ENCODE data around the gene CLEC3B. TPM values are rescaled to one million over a fixed set of nuclear protein-coding genes. Genes with fewer than 3 reads are reported as not detected.

The CLEC3B gene
- total RNA-seq, 2 experiments from 2014 or later, result not detected

DNA sequence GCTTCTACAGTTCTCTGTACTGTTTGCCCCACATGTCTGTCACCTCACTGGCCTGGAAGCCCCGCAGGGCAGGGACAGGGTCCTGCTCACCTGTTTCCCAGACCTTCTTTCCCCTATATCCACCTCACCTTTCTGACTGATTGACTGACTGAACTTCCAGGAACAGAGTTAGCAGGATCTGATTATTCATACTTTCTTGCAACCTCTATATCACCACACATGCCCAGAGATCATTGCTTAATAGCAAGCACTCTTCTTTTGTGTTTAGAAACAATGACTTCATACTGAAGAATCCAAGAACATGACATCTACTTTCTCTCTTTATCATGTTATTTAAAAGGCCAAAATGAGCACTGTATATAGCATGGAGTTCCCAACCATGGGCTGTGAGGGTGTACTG is 18.0 kb upstream of the CLEC3B start:
- CTCF ChIA-PET, result interaction anchor here (1.6 kb wide), 1 partner anchor 28 kb away, joined by 4 read pairs; no protein-coding TSS in a partner anchor
- H3K9me3 Mint-ChIP-seq (ENCODE audit: low read depth), result peaks cover 3% of the 10 kb centered on the region
- no peaks in the 10 kb centered on the region for H3K27me3 Mint-ChIP-seq
- peaks cover 25% of the 10 kb centered on the region for H3K4me1 Mint-ChIP-seq
- H3K27ac Mint-ChIP-seq, result no peak overlapping the region
- ATAC-seq, result no peak
- peaks cover 51% of the 10 kb centered on the region for H3K36me3 Mint-ChIP-seq
- no peak for DNase-seq
- no peak overlapping the region for H3K4me3 Mint-ChIP-seq

DNA sequence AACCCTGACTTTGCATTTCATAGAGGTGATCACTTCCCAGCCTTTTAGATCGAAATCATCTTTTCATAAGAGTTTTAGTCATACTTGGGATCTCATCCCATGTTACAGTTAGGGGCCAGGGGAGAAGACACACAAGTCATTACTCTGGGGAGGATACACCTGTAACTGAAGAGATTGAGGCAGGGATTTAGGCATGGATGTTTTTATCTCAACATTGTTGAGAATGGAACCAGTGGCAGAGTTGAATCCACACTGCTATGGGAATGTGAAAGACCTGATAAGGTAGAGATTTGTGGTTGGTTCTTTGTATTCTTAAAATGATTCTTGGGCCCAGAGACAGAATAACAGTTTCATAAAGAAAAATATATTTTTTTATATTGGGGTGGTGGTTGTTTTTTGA is 16.2 kb upstream of the CLEC3B start:
- Mint-ChIP-seq H3K9me3 (ENCODE audit: low read depth) (peaks cover under 1% of the 10 kb centered on the region), H3K4me3 (no peak overlapping the region), H3K27me3 (no peaks in the 10 kb centered on the region), H3K36me3 (peaks cover 40% of the 10 kb centered on the region), H3K4me1 (peaks cover 20% of the 10 kb centered on the region), H3K27ac (peak overlapping the region; percentile 56)
- CTCF ChIA-PET, result no interaction called here
- no peak for DNase-seq
- ATAC-seq, result no peak

GRCh38 chr3:45010811-45011333 is 15.2 kb upstream of the CLEC3B start:
- H3K36me3 Mint-ChIP-seq, result peaks cover 30% of the 10 kb centered on the region
- H3K4me1 Mint-ChIP-seq, result peaks cover 11% of the 10 kb centered on the region
- ATAC-seq (no peak), DNase-seq (no peak)
- H3K27me3 Mint-ChIP-seq, result no peaks in the 10 kb centered on the region
- no peak overlapping the region for H3K27ac Mint-ChIP-seq
- no peak overlapping the region for H3K4me3 Mint-ChIP-seq
- H3K9me3 Mint-ChIP-seq (ENCODE audit: low read depth), result no peaks in the 10 kb centered on the region
- CTCF ChIA-PET, result no interaction called here

GRCh38 chr3:45011756-45012508 is 14.2 kb upstream of the CLEC3B start:
- Mint-ChIP-seq H3K4me1 (peaks cover 7% of the 10 kb centered on the region), H3K27ac (peak overlapping the region; percentile 9), H3K27me3 (no peaks in the 10 kb centered on the region), H3K9me3 (ENCODE audit: low read depth) (no peaks in the 10 kb centered on the region), H3K4me3 (no peak overlapping the region), H3K36me3 (peaks cover 29% of the 10 kb centered on the region)
- DNase-seq (no peak), ATAC-seq (no peak)
- CTCF ChIA-PET, result interaction anchor here (1.5 kb wide), 1 partner anchor 16 kb away, joined by 4 read pairs; no protein-coding TSS in a partner anchor

GRCh38 chr3:45012577-45012976 is 13.5 kb upstream of the CLEC3B start:
- no peaks in the 10 kb centered on the region for H3K9me3 Mint-ChIP-seq (ENCODE audit: low read depth)
- H3K27ac Mint-ChIP-seq, result no peak overlapping the region
- no peak for ATAC-seq
- peaks cover 25% of the 10 kb centered on the region for H3K36me3 Mint-ChIP-seq
- peaks cover 4% of the 10 kb centered on the region for H3K4me1 Mint-ChIP-seq
- no peak overlapping the region for H3K4me3 Mint-ChIP-seq
- H3K27me3 Mint-ChIP-seq, result no peaks in the 10 kb centered on the region
- DNase-seq, result no peak
- CTCF ChIA-PET, result interaction anchor here (1.5 kb wide), 1 partner anchor 15 kb away, joined by 4 read pairs; no protein-coding TSS in a partner anchor

DNA sequence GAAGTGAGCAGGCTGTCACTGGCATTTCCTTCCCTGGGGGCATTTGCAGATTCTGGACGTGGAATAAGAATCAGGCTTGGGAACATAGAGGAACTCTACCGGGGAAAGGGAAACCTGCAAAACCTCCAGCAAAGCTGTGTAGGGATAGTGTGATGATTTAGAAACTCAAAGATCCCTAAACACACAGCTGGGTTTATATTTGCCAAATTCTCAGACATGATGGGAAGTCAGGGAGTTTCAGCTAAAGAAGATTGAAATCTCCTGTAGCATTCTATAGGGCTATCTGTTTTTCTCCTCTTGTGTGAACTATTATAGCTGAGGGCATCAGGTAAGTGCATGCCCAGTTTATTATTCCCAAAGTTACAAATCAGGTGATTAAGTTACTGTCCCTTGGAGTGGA is 9.2 kb upstream of the CLEC3B start:
- no peak overlapping the region for H3K4me3 Mint-ChIP-seq
- ATAC-seq, result no peak
- peaks cover 12% of the 10 kb centered on the region for H3K4me1 Mint-ChIP-seq
- CTCF ChIA-PET, result no interaction called here
- no peak for DNase-seq
- H3K27me3 Mint-ChIP-seq, result no peaks in the 10 kb centered on the region
- H3K9me3 Mint-ChIP-seq (ENCODE audit: low read depth), result no peaks in the 10 kb centered on the region
- H3K27ac Mint-ChIP-seq, result no peak overlapping the region
- peaks cover 11% of the 10 kb centered on the region for H3K36me3 Mint-ChIP-seq

GRCh38 chr3:45017821-45018220 is 8.3 kb upstream of the CLEC3B start:
- ATAC-seq (no peak), DNase-seq (no peak)
- H3K4me1 Mint-ChIP-seq, result peaks cover 12% of the 10 kb centered on the region
- CTCF ChIA-PET, result interaction anchor here (0.7 kb wide), 1 partner anchor 17 kb away, joined by 3 read pairs; no protein-coding TSS in a partner anchor
- H3K27ac Mint-ChIP-seq, result no peak overlapping the region
- no peaks in the 10 kb centered on the region for H3K27me3 Mint-ChIP-seq
- H3K9me3 Mint-ChIP-seq (ENCODE audit: low read depth), result no peaks in the 10 kb centered on the region
- no peak overlapping the region for H3K4me3 Mint-ChIP-seq
- H3K36me3 Mint-ChIP-seq, result peaks cover 6% of the 10 kb centered on the region

DNA sequence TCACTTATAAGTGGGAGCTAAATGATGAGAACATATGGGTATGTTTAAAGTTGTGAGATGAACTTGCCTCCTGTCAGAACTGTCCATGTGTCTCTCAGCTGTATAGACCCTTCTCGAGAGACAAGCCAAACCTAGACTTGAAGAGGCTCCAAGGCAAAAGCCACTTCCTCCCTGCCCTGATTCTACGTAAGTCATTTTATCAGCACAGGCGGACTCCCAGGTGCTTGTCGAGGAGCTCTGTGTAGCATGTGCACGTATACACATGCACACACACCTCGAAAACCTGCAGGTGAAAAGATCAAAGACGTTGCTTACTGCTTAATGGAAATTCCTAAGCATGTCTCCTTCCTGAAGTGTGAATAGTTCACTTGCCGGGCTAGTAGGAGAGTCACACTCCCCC is 5.6 kb upstream of the CLEC3B start:
- peaks cover 3% of the 10 kb centered on the region for H3K27me3 Mint-ChIP-seq
- DNase-seq, result no peak
- H3K4me3 Mint-ChIP-seq, result no peak overlapping the region
- H3K4me1 Mint-ChIP-seq, result peaks cover 12% of the 10 kb centered on the region
- CTCF ChIA-PET, result interaction anchor here (0.6 to 1.2 kb wide), 2 partner anchors 13 to 491 kb away, joined by 3 read pairs; no protein-coding TSS in a partner anchor
- H3K27ac Mint-ChIP-seq, result no peak overlapping the region
- H3K36me3 Mint-ChIP-seq, result no peaks in the 10 kb centered on the region
- H3K9me3 Mint-ChIP-seq (ENCODE audit: low read depth), result no peaks in the 10 kb centered on the region
- peak; percentile 39 for ATAC-seq

DNA sequence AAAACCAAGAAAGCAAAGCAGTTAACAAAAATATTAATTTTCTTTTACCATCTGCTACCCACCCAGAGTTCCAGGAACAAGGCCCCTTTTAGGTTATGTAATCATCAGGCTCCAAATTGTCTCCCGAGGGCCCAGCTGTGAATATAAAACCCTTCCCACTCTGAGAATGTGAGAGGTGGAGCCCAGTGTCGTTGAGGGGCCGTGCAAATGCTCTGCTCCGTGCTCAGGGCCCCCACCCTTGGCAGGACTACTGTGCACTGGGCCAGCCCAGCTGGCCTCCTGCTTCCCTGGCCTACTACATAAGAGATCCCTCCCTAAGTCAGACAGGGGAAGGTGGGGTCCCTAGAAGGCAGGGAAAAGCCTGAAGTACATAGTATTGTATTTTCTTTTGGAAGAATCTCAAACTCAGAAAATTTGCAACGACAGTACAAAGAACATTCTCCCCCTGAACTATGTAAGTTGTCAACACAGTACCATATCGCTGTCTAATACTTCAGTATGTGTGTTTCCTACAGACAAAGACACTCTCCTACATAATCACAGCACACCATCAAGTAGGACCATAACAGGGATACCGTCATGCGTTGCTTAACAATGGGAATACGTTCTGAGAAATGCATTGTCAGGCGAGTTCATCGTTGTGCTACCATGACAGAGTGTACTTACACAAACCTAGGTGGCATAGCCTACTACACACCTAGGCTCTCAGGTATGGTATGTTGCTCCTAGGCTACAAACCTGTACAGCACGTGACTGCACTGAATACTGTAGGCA is 4.4 kb upstream of the CLEC3B start:
- no peak for DNase-seq
- ATAC-seq, result no peak
- Mint-ChIP-seq H3K36me3 (no peaks in the 10 kb centered on the region), H3K9me3 (ENCODE audit: low read depth) (no peaks in the 10 kb centered on the region), H3K27ac (no peak overlapping the region), H3K4me3 (no peak overlapping the region), H3K27me3 (peaks cover 8% of the 10 kb centered on the region), H3K4me1 (peaks cover 12% of the 10 kb centered on the region)
- CTCF ChIA-PET, result interaction anchor here (1.2 kb wide), 1 partner anchor 11 kb away, joined by 3 read pairs; no protein-coding TSS in a partner anchor

DNA sequence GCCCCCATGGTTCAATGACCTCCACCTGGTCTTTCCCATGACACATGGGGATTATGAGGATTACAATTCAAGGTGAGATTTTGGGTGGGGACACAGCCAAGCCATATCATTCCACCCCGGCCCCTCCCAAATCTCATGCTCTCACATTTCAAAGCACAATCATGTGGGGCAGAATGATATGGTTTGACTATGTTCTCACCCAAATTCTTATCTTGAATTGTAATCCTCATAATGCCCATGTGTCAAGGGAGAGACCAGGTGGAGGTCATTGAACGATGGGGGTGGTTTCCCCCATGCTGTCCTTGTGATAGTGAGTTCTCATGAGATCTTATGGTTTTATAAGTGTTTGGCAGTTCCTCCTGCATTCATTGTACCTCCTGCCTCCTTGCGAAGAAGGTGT is 2.4 kb upstream of the CLEC3B start:
- H3K36me3 Mint-ChIP-seq, result no peaks in the 10 kb centered on the region
- DNase-seq (no peak), ATAC-seq (no peak)
- H3K27me3 Mint-ChIP-seq, result peaks cover 15% of the 10 kb centered on the region
- no peak overlapping the region for H3K4me3 Mint-ChIP-seq
- H3K27ac Mint-ChIP-seq, result no peak overlapping the region
- H3K4me1 Mint-ChIP-seq, result peaks cover 11% of the 10 kb centered on the region
- CTCF ChIA-PET, result no interaction called here
- H3K9me3 Mint-ChIP-seq (ENCODE audit: low read depth), result no peaks in the 10 kb centered on the region

DNA sequence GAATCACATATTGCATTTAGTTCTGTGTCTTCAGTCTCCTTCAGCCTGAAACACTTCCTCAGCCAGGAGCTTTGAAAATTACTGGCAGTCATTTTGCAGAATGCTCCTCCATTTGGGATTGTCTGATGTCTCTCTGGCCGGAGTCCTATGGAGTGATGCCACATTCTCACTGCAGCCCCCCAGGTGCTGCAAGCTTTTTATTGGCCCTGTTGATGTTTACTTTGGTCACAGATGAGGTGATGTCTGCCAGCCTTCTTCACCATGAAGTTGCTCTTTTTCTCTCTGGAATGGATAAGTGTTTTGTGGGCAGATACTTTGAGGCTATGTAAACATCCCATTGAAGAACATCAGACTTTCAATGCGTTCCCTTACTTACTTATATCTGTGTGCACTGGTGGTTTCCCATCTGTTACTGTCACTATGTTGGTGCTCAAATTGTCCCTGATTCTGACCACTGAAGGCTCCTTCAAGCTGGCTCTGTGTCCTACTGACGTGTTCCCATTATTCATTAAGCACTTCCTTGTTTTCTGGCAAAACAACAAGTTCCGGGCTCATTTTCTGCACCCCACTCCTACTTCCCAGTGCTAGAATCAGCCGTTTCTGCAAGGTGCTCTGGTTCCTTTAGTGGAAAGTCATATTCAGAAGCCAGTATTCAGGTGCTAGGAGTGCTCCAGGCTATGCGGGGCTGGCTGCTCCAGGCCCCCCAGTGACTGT is 1.4 kb upstream of the CLEC3B start:
- no peak overlapping the region for H3K4me3 Mint-ChIP-seq
- H3K36me3 Mint-ChIP-seq, result no peaks in the 10 kb centered on the region
- H3K9me3 Mint-ChIP-seq (ENCODE audit: low read depth), result no peaks in the 10 kb centered on the region
- CTCF ChIA-PET, result interaction anchor here (1.5 kb wide), 1 partner anchor 12 kb away, joined by 4 read pairs; no protein-coding TSS in a partner anchor
- DNase-seq (no peak), ATAC-seq (no peak)
- peaks cover 10% of the 10 kb centered on the region for H3K4me1 Mint-ChIP-seq
- peaks cover 15% of the 10 kb centered on the region for H3K27me3 Mint-ChIP-seq
- no peak overlapping the region for H3K27ac Mint-ChIP-seq

DNA sequence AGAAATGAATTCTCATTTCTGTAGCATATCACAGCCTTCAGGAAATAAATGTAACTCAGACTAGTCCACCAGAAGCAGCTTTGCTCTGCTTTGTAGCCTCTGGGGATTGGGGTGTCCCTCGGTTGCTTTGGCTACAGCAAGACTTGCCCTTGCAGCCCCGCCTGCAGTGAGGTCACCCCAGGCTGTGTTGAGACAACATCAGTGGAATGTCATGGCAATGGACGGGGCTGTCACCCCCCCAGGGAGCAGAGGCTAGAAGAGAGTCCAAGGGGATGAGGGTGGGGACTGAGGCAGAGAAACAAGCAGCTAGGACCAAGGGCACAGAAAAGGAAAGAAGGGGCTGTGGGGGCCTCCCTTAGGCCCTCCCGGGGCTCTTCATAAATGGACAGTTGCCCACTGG is 854 bp downstream of the CLEC3B start:
- H3K9me3 Mint-ChIP-seq (ENCODE audit: low read depth), result no peaks in the 10 kb centered on the region
- no peaks in the 10 kb centered on the region for H3K4me1 Mint-ChIP-seq
- no peak overlapping the region for H3K4me3 Mint-ChIP-seq
- DNase-seq (no peak), ATAC-seq (no peak)
- H3K27me3 Mint-ChIP-seq, result peaks cover 17% of the 10 kb centered on the region
- no peaks in the 10 kb centered on the region for H3K36me3 Mint-ChIP-seq
- CTCF ChIA-PET, result interaction anchor here (1.0 to 1.8 kb wide), 2 partner anchors 10 to 15 kb away, joined by 4 to 6 read pairs; no protein-coding TSS in a partner anchor
- H3K27ac Mint-ChIP-seq, result no peak overlapping the region

GRCh38 chr3:45027441-45027840 is 1.3 kb downstream of the CLEC3B start:
- DNase-seq, result no peak
- H3K36me3 Mint-ChIP-seq, result no peaks in the 10 kb centered on the region
- ATAC-seq, result no peak
- no peak overlapping the region for H3K4me3 Mint-ChIP-seq
- no peaks in the 10 kb centered on the region for H3K4me1 Mint-ChIP-seq
- H3K27ac Mint-ChIP-seq, result no peak overlapping the region
- no peaks in the 10 kb centered on the region for H3K9me3 Mint-ChIP-seq (ENCODE audit: low read depth)
- CTCF ChIA-PET, result interaction anchor here (1.0 to 1.8 kb wide), 2 partner anchors 9 to 16 kb away, joined by 4 to 6 read pairs; no protein-coding TSS in a partner anchor
- H3K27me3 Mint-ChIP-seq, result peaks cover 17% of the 10 kb centered on the region

Data from activated CD8-positive, alpha-beta memory T cell treated with anti-CD3 and anti-CD28 coated beads, Interleukin-2, amount 10 ng/mL, durations not matched to agents 7 days and 5 days (primary cell).